Measurements from ENCODE around the gene INMT. TPM values are rescaled to one million over a fixed set of nuclear protein-coding genes. Genes with fewer than 3 reads are reported as not detected.

Gene INMT
- total and polyA plus RNA-seq, 11 donors = 11.7 to 88.1 (median 27.9) TPM

DNA sequence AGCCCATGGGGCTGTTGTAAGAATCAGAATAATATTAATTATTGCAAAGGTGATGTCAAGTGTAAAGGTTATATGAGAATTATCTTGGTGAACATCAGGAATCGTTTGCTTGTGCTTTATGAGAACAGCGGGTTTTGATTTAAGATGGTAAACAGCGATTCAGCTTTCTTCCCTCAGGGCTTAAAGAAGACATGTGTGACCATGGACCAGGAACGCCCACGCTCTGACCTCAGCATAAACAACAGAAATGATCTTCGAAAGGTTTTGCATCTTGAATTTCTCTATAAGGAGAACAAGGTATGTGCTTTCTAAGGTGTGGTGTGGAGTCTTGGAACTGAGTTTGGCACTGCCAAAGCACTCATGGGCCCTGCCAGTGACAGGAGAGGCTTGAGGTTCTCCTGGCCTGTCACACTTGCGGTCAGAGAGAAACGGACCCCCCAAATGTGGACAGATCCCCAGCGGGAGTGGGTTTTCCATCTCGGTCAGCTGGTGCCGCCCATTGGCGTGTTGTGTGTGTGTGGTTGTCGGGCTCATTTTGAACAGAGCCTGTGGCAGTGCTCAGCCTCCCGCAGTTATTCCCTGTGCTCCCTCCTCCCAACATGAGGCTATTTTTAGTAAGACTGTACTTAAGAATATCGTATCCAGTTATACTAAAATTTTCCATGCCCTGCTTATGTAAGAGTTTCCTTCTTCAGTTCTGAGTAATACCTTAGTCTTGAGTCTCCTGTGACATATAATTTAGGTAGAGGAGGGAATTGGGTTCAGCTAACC lies 26.5 kb downstream of the INMT start:
- TF ChIP-seq POLR2A (IDR thresholded peaks at IDR 0.05) = no peak
- TF ChIP-seq, protein P1, sequence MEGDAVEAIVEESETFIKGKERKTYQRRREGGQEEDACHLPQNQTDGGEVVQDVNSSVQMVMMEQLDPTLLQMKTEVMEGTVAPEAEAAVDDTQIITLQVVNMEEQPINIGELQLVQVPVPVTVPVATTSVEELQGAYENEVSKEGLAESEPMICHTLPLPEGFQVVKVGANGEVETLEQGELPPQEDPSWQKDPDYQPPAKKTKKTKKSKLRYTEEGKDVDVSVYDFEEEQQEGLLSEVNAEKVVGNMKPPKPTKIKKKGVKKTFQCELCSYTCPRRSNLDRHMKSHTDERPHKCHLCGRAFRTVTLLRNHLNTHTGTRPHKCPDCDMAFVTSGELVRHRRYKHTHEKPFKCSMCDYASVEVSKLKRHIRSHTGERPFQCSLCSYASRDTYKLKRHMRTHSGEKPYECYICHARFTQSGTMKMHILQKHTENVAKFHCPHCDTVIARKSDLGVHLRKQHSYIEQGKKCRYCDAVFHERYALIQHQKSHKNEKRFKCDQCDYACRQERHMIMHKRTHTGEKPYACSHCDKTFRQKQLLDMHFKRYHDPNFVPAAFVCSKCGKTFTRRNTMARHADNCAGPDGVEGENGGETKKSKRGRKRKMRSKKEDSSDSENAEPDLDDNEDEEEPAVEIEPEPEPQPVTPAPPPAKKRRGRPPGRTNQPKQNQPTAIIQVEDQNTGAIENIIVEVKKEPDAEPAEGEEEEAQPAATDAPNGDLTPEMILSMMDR (IDR thresholded peaks at IDR 0.05) = no peak
- Histone ChIP-seq H3K9me3 (no peaks in the 10 kb centered on the region), H3K27ac (peak overlapping the region in 11 of 12 donors; percentile 19 to 86 (median 69)), H3K36me3 (peaks cover 0 to 37% (median 23%) of the 10 kb centered on the region in 9 donors), H3K27me3 (no peaks in the 10 kb centered on the region), H3K4me1 (peaks cover 0 to 39% (median 12%) of the 10 kb centered on the region in 12 donors), H3K4me3 (peak overlapping the region in 2 of 12 donors; percentile 5 to 11)
- intact Hi-C loops (cut with DNase I) = loop anchor here in 2 of 10 donors (1.0 to 5.0 kb wide), 2 partner anchors 14 to 36 kb away; no protein-coding TSS in a partner anchor
- DNase-seq = peak in 4 of 5 donors; percentile 42 to 65 (median 52)
- peak; percentile 61 to 89 (median 84) for ATAC-seq
- 56 to 64% (median 58%) methylated on average over 14 to 15 of the region's 15 CpGs for whole genome bisulfite sequencing, 4 donors

DNA sequence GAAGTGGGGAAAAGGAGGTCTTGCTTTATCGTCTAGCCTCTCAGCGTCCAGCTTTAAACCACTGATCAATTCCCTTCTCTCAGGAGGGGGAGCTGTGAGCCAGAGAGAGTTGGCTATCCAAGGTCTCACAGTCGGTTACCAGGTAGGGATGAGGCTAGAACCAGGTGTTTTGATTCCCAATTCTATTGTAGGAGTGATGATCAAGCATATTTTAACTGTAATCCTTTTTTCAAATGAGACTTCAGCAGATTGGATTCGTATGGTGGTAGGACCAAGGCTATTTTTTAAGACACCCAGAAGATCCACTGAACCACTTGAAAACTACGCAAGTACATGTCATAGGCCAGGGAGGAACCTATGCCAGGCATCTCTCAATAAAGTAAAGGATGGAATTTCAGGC lies 27.6 kb downstream of the INMT start:
- no peak for ATAC-seq
- 66 to 91% (median 78%) methylated on average over 5 of the region's 5 CpGs for WGBS, 4 donors
- intact Hi-C loops (cut with DNase I) = loop anchor here in 1 of 10 donors (5.0 kb wide), 1 partner anchor 37 kb away; no protein-coding TSS in a partner anchor
- Histone ChIP-seq H3K4me3 (no peak overlapping the region), H3K36me3 (peaks cover 0 to 49% (median 25%) of the 10 kb centered on the region in 9 donors), H3K9me3 (no peaks in the 10 kb centered on the region), H3K27me3 (no peaks in the 10 kb centered on the region), H3K27ac (peak overlapping the region in 9 of 12 donors; percentile 1 to 82 (median 46)), H3K4me1 (peaks cover 0 to 39% (median 12%) of the 10 kb centered on the region in 12 donors)
- no peak for TF ChIP-seq POLR2A (IDR thresholded peaks at IDR 0.05)
- TF ChIP-seq, protein P1 (IDR thresholded peaks at IDR 0.05) = no peak
- no peak for DNase-seq

DNA sequence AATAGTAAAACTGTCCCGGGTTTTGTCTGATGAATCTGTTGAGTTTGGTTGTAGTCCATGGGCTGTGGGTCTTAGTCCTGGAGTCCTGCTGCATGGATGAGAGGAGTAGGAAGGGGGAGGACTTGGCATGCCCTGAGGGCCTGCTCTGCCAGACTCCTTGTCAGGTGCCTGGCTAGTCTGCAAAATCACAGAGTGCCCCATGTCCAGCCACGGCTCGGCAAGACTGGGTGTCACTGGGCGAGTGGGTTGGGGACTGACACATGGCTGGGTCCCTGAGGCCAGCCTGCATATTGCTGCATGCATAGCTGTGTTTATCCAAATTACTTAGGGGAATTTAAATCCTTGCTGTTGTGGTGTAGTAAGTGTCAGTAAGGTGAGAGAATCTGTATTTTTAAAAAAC lies 29.0 kb downstream of the INMT start:
- no peaks in the 10 kb centered on the region for H3K9me3 ChIP-seq
- 45 to 68% (median 54%) methylated on average over 4 of the region's 4 CpGs for WGBS, 4 donors
- DNase-seq (peak; percentile 49 to 80 (median 63)), ATAC-seq (peak; percentile 85 to 92 (median 88))
- peaks cover 0 to 60% (median 25%) of the 10 kb centered on the region in 9 donors for H3K36me3 ChIP-seq
- no peaks in the 10 kb centered on the region for H3K27me3 ChIP-seq
- H3K4me3 ChIP-seq = no peak overlapping the region
- TF ChIP-seq, protein P1 (IDR thresholded peaks at IDR 0.05) = no peak
- no peak for TF ChIP-seq POLR2A (IDR thresholded peaks at IDR 0.05)
- peak overlapping the region in 4 of 12 donors; percentile 18 to 69 (median 46) for H3K27ac ChIP-seq
- intact Hi-C loops (cut with DNase I) = no loop called here
- peaks cover 0 to 39% (median 12%) of the 10 kb centered on the region in 12 donors for H3K4me1 ChIP-seq

DNA sequence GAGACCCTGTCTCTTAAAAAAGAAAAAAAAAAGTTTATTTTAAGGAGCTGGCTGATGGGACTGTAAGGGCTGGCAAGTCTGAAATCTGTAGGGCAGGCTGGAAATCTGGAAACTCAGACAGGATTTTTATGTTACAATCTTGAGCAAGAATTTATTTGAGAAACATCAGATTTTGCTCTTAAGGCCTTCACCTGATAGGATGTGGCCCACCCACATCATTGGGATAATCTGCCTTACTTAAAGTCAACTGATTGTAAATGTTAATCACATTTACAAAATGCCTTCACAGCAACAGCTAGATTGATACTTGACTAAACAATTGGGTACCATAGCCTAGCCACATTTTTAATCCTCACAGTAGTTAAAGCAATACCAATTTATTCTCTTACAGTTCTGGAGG lies 30.8 kb downstream of the INMT start:
- Histone ChIP-seq H3K27me3 (no peaks in the 10 kb centered on the region), H3K4me3 (no peak overlapping the region), H3K27ac (no peak overlapping the region), H3K4me1 (peaks cover 0 to 38% (median 12%) of the 10 kb centered on the region in 12 donors), H3K36me3 (peaks cover 0 to 76% (median 25%) of the 10 kb centered on the region in 9 donors), H3K9me3 (no peaks in the 10 kb centered on the region)
- ATAC-seq (no peak), DNase-seq (no peak)
- TF ChIP-seq, protein P1 (IDR thresholded peaks at IDR 0.05) = no peak
- no peak for TF ChIP-seq POLR2A (IDR thresholded peaks at IDR 0.05)
- intact Hi-C loops (cut with DNase I) = no loop called here
